ENCODE measurements around the gene SLC9A1.

DNA sequence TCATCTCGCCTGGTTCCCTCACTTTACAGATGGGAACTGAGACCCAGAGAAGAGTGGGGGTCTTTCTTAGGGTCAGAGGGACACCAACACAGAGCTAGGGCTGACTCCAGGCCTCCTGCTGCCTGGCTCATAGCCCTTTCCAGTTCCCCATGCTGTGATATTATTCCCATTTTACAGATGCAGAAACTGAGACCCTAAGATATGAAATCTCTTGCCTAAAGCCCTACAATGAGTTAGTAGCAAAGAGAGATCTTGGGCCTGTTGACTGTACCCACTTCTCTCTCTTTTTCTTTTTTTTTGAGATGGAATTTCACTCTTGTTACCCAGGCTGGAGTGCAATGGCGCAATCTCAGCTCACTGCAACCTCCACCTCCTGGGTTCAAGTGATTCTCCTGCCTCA is 49.9 kb downstream of the SLC9A1 start:
- TF ChIP-seq, protein P1, sequence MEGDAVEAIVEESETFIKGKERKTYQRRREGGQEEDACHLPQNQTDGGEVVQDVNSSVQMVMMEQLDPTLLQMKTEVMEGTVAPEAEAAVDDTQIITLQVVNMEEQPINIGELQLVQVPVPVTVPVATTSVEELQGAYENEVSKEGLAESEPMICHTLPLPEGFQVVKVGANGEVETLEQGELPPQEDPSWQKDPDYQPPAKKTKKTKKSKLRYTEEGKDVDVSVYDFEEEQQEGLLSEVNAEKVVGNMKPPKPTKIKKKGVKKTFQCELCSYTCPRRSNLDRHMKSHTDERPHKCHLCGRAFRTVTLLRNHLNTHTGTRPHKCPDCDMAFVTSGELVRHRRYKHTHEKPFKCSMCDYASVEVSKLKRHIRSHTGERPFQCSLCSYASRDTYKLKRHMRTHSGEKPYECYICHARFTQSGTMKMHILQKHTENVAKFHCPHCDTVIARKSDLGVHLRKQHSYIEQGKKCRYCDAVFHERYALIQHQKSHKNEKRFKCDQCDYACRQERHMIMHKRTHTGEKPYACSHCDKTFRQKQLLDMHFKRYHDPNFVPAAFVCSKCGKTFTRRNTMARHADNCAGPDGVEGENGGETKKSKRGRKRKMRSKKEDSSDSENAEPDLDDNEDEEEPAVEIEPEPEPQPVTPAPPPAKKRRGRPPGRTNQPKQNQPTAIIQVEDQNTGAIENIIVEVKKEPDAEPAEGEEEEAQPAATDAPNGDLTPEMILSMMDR (IDR thresholded peaks at IDR 0.05): no peak
- TF ChIP-seq EZH2 (IDR thresholded peaks at IDR 0.05; ENCODE audit: borderline replicate concordance, insufficient read depth, low read depth, low read length, poor library complexity, severe bottlenecking): no peak
